ENCODE measurements around the gene DNAJC22. TPM values are rescaled to one million over a fixed set of nuclear protein-coding genes. Genes with fewer than 3 reads are reported as not detected.

DNAJC22 gene
- polyA plus RNA-seq, 2 donors: 0.02 TPM

- Histone ChIP-seq H3K27me3 (ENCODE audit: control insufficient read depth in 1 of 2, insufficient read depth in 2 of 2, low read length in 2 of 2) (peaks cover 0 to 9% of the 10 kb centered on the region in 2 donors), H3K4me1 (ENCODE audit: control insufficient read depth in 2 of 2, insufficient read depth in 2 of 2, low read length in 1 of 2) (peaks cover 0 to 2% of the 10 kb centered on the region in 2 donors), H3K9me3 (ENCODE audit: control insufficient read depth in 2 of 2, insufficient read depth in 1 of 2, low read depth in 1 of 2, low read length in 1 of 2) (no peaks in the 10 kb centered on the region), H3K4me3 (ENCODE audit: low read depth in 1 of 2, low read length in 2 of 2) (no peak overlapping the region), H3K27ac (ENCODE audit: low read depth in 2 of 2, low read length in 1 of 2) (no peak overlapping the region), H3K36me3 (ENCODE audit: control insufficient read depth in 2 of 2, insufficient read depth in 2 of 2, low read length in 1 of 2) (no peaks in the 10 kb centered on the region)
- 23 to 25% methylated on average over 62 to 72 of the region's 72 CpGs for WGBS, 2 donors
Measured at GRCh38 chr12:49335955-49336644, 10.6 kb upstream of the DNAJC22 start.

- Histone ChIP-seq H3K9me3 (ENCODE audit: control insufficient read depth in 2 of 2, insufficient read depth in 1 of 2, low read depth in 1 of 2, low read length in 1 of 2) (no peaks in the 10 kb centered on the region), H3K27ac (ENCODE audit: low read depth in 2 of 2, low read length in 1 of 2) (no peak within 1 kb of the TSS), H3K27me3 (ENCODE audit: control insufficient read depth in 1 of 2, insufficient read depth in 2 of 2, low read length in 2 of 2) (peaks cover 0 to 9% of the 10 kb centered on the region in 2 donors), H3K4me1 (ENCODE audit: control insufficient read depth in 2 of 2, insufficient read depth in 2 of 2, low read length in 1 of 2) (peaks cover 0 to 2% of the 10 kb centered on the region in 2 donors), H3K4me3 (ENCODE audit: low read depth in 1 of 2, low read length in 2 of 2) (peak within 1 kb of the TSS in 1 of 2 donors; percentile 17), H3K36me3 (ENCODE audit: control insufficient read depth in 2 of 2, insufficient read depth in 2 of 2, low read length in 1 of 2) (no peaks in the 10 kb centered on the region)
- WGBS, 2 donors: 3 to 4% methylated on average over 61 to 65 of the region's 65 CpGs
Measured at GRCh38 chr12:49336645-49337584, 9.8 kb upstream of the DNAJC22 start, which contains the start of gene C1QL4. Gene C1QL4 (minus strand): TSS chr12:49337188. CDS start chr12:49336477, 711 bp downstream.

DNA sequence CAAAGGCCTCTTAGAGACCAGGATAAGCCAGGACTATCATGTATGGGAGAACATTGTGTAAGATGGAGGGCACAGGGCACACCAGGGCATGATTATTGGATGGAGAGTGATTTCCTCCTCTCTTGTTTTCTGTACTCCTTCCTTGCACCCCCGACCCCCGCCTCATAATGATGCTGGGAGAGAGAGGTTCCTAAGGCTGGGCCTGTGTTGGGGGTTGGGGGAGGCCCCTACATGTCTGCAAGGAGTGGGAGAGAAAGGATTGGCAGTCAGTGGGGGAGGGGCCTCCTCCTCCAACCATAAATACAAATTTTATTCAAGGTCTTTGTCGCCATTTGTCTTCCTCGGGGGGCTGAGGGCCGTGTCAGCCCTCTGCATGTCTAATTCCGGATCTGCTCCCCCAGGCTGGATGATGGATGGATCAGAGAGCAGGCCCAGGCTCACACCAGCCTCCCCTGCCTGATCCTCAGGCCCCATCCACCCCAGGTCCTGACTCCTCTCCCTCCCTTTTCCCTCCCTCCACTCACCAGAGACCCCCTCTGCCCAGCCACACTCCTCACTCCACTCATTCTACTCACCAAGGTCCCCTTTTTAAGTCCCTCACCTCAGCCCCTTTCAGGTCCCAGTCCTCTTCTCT lies 7.7 kb upstream of the DNAJC22 start:
- no peak overlapping the region for H3K4me3 ChIP-seq (ENCODE audit: low read depth in 1 of 2, low read length in 2 of 2)
- no peaks in the 10 kb centered on the region for H3K9me3 ChIP-seq (ENCODE audit: control insufficient read depth in 2 of 2, insufficient read depth in 1 of 2, low read depth in 1 of 2, low read length in 1 of 2)
- 68 to 86% methylated on average over 6 of the region's 6 CpGs for WGBS, 2 donors
- H3K27me3 ChIP-seq (ENCODE audit: control insufficient read depth in 1 of 2, insufficient read depth in 2 of 2, low read length in 2 of 2): peaks cover 0 to 11% of the 10 kb centered on the region in 2 donors
- H3K27ac ChIP-seq (ENCODE audit: low read depth in 2 of 2, low read length in 1 of 2): no peak overlapping the region
- peaks cover 4 to 14% of the 10 kb centered on the region in 2 donors for H3K4me1 ChIP-seq (ENCODE audit: control insufficient read depth in 2 of 2, insufficient read depth in 2 of 2, low read length in 1 of 2)
- no peaks in the 10 kb centered on the region for H3K36me3 ChIP-seq (ENCODE audit: control insufficient read depth in 2 of 2, insufficient read depth in 2 of 2, low read length in 1 of 2)

DNA sequence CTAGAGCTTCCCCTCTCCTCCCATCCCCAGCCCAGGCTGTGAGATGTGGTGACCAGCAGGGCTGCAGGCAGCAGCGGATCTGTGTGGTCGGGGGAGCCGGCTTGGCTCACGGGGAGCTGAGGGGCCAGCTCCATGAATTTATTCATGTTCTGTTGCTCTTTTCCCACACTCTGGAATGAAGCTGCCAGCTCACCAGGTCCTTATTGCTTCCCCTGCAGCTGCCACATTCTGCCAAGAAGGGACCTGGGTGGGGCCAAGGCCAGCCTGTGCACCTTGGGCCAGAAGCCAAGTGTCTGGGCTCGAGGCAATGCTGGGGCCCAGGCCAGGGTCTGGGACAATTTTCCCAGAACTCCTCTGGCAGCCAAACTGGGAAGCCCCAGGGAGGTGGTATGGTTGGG lies 7.2 kb upstream of the DNAJC22 start:
- peaks cover 4 to 14% of the 10 kb centered on the region in 2 donors for H3K4me1 ChIP-seq (ENCODE audit: control insufficient read depth in 2 of 2, insufficient read depth in 2 of 2, low read length in 1 of 2)
- no peaks in the 10 kb centered on the region for H3K36me3 ChIP-seq (ENCODE audit: control insufficient read depth in 2 of 2, insufficient read depth in 2 of 2, low read length in 1 of 2)
- peaks cover 0 to 14% of the 10 kb centered on the region in 2 donors for H3K27me3 ChIP-seq (ENCODE audit: control insufficient read depth in 1 of 2, insufficient read depth in 2 of 2, low read length in 2 of 2)
- H3K27ac ChIP-seq (ENCODE audit: low read depth in 2 of 2, low read length in 1 of 2): no peak overlapping the region
- H3K4me3 ChIP-seq (ENCODE audit: low read depth in 1 of 2, low read length in 2 of 2): no peak overlapping the region
- whole genome bisulfite sequencing, 2 donors: 43 to 54% methylated on average over 5 of the region's 5 CpGs
- H3K9me3 ChIP-seq (ENCODE audit: control insufficient read depth in 2 of 2, insufficient read depth in 1 of 2, low read depth in 1 of 2, low read length in 1 of 2): no peaks in the 10 kb centered on the region

GRCh38 chr12:49340095-49340870 lies 6.4 kb upstream of the DNAJC22 start:
- no peak overlapping the region for H3K27ac ChIP-seq (ENCODE audit: low read depth in 2 of 2, low read length in 1 of 2)
- no peaks in the 10 kb centered on the region for H3K9me3 ChIP-seq (ENCODE audit: control insufficient read depth in 2 of 2, insufficient read depth in 1 of 2, low read depth in 1 of 2, low read length in 1 of 2)
- H3K4me1 ChIP-seq (ENCODE audit: control insufficient read depth in 2 of 2, insufficient read depth in 2 of 2, low read length in 1 of 2): peaks cover 4 to 14% of the 10 kb centered on the region in 2 donors
- H3K4me3 ChIP-seq (ENCODE audit: low read depth in 1 of 2, low read length in 2 of 2): no peak overlapping the region
- 64 to 70% methylated on average over 6 of the region's 6 CpGs for WGBS, 2 donors
- peaks cover 0 to 19% of the 10 kb centered on the region in 2 donors for H3K27me3 ChIP-seq (ENCODE audit: control insufficient read depth in 1 of 2, insufficient read depth in 2 of 2, low read length in 2 of 2)
- H3K36me3 ChIP-seq (ENCODE audit: control insufficient read depth in 2 of 2, insufficient read depth in 2 of 2, low read length in 1 of 2): no peaks in the 10 kb centered on the region

DNA sequence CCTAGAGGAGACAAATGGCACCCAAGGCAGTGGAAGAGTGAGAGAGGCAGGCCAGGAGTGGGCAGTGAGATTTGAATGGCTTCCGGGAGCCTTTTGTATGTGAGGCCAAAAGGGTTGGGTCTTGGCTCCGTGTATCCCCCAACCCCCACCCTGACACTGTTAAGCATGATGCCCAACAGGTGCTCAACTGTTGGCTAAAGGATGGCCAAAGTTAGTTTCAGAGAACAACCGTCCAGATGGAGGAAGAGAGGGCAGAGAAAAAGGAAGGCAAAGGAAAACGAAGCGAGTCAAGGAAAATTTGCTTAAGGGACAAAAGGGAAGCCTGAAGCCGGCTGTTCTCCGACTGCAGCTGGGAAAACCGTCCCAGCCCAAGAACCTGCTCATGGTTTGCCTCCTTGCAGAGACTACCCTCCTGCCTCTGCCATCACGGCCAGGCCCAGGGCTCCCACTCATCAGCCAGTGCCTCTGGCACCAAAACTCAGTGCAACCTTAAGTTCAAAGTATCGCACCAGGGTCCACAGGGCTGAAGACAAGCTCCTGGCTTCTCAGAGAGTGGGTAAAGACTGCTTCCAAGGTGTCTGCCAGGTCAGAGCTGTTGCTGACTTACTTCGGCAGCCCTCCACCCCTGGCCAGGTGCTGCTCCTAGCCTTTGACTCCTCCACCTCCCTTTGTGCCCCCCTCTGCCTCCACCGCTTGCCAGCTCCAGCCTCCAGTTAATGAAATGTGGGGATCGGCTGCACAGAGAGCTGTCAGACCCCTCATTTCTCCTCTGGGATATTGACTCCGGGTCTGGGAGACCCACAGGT lies 5.5 kb upstream of the DNAJC22 start:
- H3K27ac ChIP-seq (ENCODE audit: low read depth in 2 of 2, low read length in 1 of 2): no peak overlapping the region
- no peaks in the 10 kb centered on the region for H3K9me3 ChIP-seq (ENCODE audit: control insufficient read depth in 2 of 2, insufficient read depth in 1 of 2, low read depth in 1 of 2, low read length in 1 of 2)
- 56 to 61% methylated on average over 14 of the region's 14 CpGs for WGBS, 2 donors
- no peak overlapping the region for H3K4me3 ChIP-seq (ENCODE audit: low read depth in 1 of 2, low read length in 2 of 2)
- H3K27me3 ChIP-seq (ENCODE audit: control insufficient read depth in 1 of 2, insufficient read depth in 2 of 2, low read length in 2 of 2): peaks cover 0 to 21% of the 10 kb centered on the region in 2 donors
- peaks cover 8 to 21% of the 10 kb centered on the region in 2 donors for H3K4me1 ChIP-seq (ENCODE audit: control insufficient read depth in 2 of 2, insufficient read depth in 2 of 2, low read length in 1 of 2)
- no peaks in the 10 kb centered on the region for H3K36me3 ChIP-seq (ENCODE audit: control insufficient read depth in 2 of 2, insufficient read depth in 2 of 2, low read length in 1 of 2)

DNA sequence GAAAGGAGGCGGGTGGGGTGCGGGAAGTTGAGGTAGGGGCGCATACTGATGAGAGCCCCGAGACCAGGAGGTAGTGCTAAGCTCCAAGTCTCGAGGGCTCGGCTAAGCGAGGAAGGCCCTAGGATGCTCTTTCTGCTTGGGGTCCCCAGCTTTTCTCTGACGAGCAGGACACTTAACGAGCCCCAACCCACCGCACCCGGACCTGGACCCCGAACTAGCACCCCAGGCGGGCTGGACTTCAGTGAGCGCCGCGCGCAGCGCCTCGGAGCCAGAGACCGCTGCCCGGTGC lies 5.0 kb upstream of the DNAJC22 start:
- no peak overlapping the region for H3K27ac ChIP-seq (ENCODE audit: low read depth in 2 of 2, low read length in 1 of 2)
- whole genome bisulfite sequencing, 2 donors: 39 to 44% methylated on average over 19 to 21 of the region's 21 CpGs
- H3K36me3 ChIP-seq (ENCODE audit: control insufficient read depth in 2 of 2, insufficient read depth in 2 of 2, low read length in 1 of 2): no peaks in the 10 kb centered on the region
- peaks cover 8 to 21% of the 10 kb centered on the region in 2 donors for H3K4me1 ChIP-seq (ENCODE audit: control insufficient read depth in 2 of 2, insufficient read depth in 2 of 2, low read length in 1 of 2)
- no peak overlapping the region for H3K4me3 ChIP-seq (ENCODE audit: low read depth in 1 of 2, low read length in 2 of 2)
- H3K27me3 ChIP-seq (ENCODE audit: control insufficient read depth in 1 of 2, insufficient read depth in 2 of 2, low read length in 2 of 2): peaks cover 0 to 20% of the 10 kb centered on the region in 2 donors
- no peaks in the 10 kb centered on the region for H3K9me3 ChIP-seq (ENCODE audit: control insufficient read depth in 2 of 2, insufficient read depth in 1 of 2, low read depth in 1 of 2, low read length in 1 of 2)

GRCh38 chr12:49342066-49342913 lies 4.4 kb upstream of the DNAJC22 start:
- Histone ChIP-seq H3K4me1 (ENCODE audit: control insufficient read depth in 2 of 2, insufficient read depth in 2 of 2, low read length in 1 of 2) (peaks cover 11 to 26% of the 10 kb centered on the region in 2 donors), H3K27ac (ENCODE audit: low read depth in 2 of 2, low read length in 1 of 2) (no peak overlapping the region), H3K9me3 (ENCODE audit: control insufficient read depth in 2 of 2, insufficient read depth in 1 of 2, low read depth in 1 of 2, low read length in 1 of 2) (no peaks in the 10 kb centered on the region), H3K27me3 (ENCODE audit: control insufficient read depth in 1 of 2, insufficient read depth in 2 of 2, low read length in 2 of 2) (peaks cover 0 to 20% of the 10 kb centered on the region in 2 donors), H3K36me3 (ENCODE audit: control insufficient read depth in 2 of 2, insufficient read depth in 2 of 2, low read length in 1 of 2) (no peaks in the 10 kb centered on the region), H3K4me3 (ENCODE audit: low read depth in 1 of 2, low read length in 2 of 2) (peak overlapping the region; percentile 32 to 44)
- 1 to 4% methylated on average over 56 to 58 of the region's 58 CpGs for WGBS, 2 donors
